Fibroblast of mammary gland (primary cell): ENCODE measurements around the gene WDR20.
"Not testable (repeated sequence)": the region's sequence is repeated elsewhere in the genome, so short reads cannot be mapped to it uniquely, and the experiment has no call there.

ENCODE experiments used
- DNase-seq: peaks from one replicate; pipeline ENCODE4 v3.0.0-alpha.2; 2010; ENCODE audit warnings: low read depth
- H3K4me3 ChIP-seq: 2 replicates; pipeline ENCODE4 v1.5.1; 2011; ENCODE audit warnings: low read depth, mild to moderate bottlenecking, low read length, moderate library complexity; ENCODE audit not compliant: control insufficient read depth
- CTCF ChIP-seq: conservative IDR thresholded peaks from 2 replicates; pipeline ENCODE4 v1.5.1; 2011; ENCODE audit warnings: low read depth, low read length, inconsistent platforms; ENCODE audit not compliant: control insufficient read depth, insufficient read depth

WDR20 gene

GRCh38 chr14:102164241-102164641 lies 24.5 kb downstream of the WDR20 start:
- peak; percentile 68 for DNase-seq
- H3K4me3 ChIP-seq, result no peak overlapping the region
- TF ChIP-seq CTCF, result no peak

DNA sequence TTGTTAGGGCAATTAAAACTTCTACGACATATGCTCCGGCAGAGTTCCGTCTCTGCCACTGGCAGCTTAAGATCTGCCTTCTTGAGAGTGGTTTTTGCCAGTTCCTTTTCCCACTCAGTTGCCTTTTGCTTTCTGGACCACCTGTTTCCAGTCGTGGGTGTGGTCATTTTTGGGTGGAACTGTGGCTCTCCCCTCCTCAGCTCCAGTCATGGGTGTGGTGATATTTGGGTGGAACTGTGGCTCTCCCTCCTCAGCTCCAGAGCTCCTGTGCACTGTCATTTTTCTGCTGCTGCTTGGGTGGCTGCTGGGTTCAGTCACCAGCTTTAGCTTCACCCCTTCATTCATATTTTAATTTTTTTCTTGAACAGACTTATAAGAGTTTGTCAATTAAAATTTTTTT lies 25.3 kb downstream of the WDR20 start:
- no peak overlapping the region for H3K4me3 ChIP-seq
- no peak for TF ChIP-seq CTCF

DNA sequence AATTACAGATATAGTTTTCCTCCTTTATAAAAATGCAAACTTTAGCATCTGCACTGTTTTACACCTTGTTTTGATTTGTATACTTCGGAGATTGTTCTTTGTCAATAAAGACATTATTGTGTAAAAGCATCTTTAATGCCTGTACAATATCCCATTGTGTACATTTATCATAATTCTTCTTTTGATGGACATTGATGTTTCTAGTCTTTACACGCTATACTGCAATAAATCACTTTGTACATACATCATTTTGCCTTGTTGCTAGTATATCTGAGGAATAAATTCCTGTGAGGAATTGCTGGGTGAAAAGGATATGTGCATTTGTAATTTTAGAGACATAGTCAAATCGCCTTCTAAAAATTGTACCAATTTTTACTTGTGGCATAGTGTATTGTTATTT lies 30.4 kb downstream of the WDR20 start:
- no peak for DNase-seq
- no peak for TF ChIP-seq CTCF
- H3K4me3 ChIP-seq, result no peak overlapping the region

More for the DNA sequence above, 25.3 kb downstream of the WDR20 start:
- DNase-seq, result no peak

- no peak for TF ChIP-seq CTCF
- DNase-seq, result peak; percentile 24
- H3K4me3 ChIP-seq, result no peak overlapping the region
Observed at GRCh38 chr14:102171173-102172020, 31.7 kb downstream of the WDR20 start.

GRCh38 chr14:102172021-102172272 lies 32.2 kb downstream of the WDR20 start:
- H3K4me3 ChIP-seq, DNase-seq: not testable (repeated sequence)

- not testable (repeated sequence) for DNase-seq, H3K4me3 ChIP-seq
Observed at GRCh38 chr14:102172721-102173120, 33.0 kb downstream of the WDR20 start.

DNA sequence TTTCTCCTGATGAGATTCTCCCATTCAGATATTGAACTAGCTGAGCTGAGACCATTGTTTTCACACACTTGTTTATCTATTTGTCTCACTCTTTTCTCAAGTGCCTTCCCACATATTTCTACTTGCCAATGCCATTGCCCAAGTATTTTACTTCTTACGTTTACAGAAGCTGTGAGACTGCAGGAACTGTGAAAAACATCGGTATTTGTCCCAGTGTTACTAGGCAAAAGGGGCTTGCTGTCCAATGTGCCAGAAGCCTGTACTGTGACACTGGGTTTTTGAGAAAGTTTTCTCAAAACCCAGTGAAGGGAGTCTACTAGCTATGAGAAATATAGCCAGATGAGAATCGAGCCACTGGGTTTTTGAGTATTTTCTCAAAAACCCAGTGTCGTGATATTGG lies 37.5 kb downstream of the WDR20 start:
- no peak overlapping the region for H3K4me3 ChIP-seq
- DNase-seq, result no peak
- no peak for TF ChIP-seq CTCF

DNA sequence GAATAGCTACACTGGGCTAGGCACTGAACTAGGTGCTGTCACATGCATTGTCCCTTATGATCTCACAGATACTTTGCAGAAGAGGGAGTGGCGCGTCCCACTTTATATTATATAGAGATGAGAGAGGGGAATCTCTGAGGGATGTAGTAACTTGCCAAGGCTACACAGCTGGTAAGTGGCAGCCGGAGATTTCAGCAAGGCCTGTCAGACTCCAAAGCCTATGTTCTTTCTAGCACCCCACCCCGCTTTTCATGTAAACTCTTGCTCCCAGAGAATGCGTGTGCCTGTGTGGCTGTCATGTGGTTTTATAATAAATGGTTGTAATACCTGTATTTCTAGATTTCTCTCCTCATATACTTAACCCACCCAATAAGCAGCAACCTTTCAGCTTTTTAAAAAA lies 39.1 kb downstream of the WDR20 start:
- no peak for TF ChIP-seq CTCF
- no peak overlapping the region for H3K4me3 ChIP-seq
- no peak for DNase-seq
